Left ventricle myocardium superior (tissue), 1 donor: ENCODE measurements around the gene ROBO1. TPM values are rescaled to one million over a fixed set of nuclear protein-coding genes. Genes with fewer than 3 reads are reported as not detected.
"Not testable (repeated sequence)": the region's sequence is repeated elsewhere in the genome, so short reads cannot be mapped to it uniquely, and the experiment has no call there.

Experiments
- ATAC-seq: fragments of 200-7000 bp; cut with Tn5 transposase; one replicate; pipeline ENCODE4 v1.9.1; 2020; ENCODE audit warnings: mild to moderate bottlenecking, moderate library complexity
- DNase-seq: peaks from one replicate; pipeline ENCODE4 v3.0.0-alpha.2; 2020
- intact Hi-C: fragments of 100-400 bp; cut with micrococcal nuclease; formaldehyde crosslinking; loops from one replicate; pipeline ENCODE4 v1.11.0; 2022
- total RNA-seq: library from RNA; stranded (reverse); fragmentation: NEBNext Ultra II Directional; extraction: Animal tissue kit (Norgen Biotek cat#: 25700); gene quantifications from one replicate; pipeline ENCODE4 v1.2.1, GENCODE V29; 2021
- donor health status: DM: no; HTN: yes; CAD: no; lungs with severe emphysema.

ROBO1 gene
- total RNA-seq, 1 donor from 2014 or later, result 6.0 TPM

GRCh38 chr3:78689378-78689777, 1078.4 kb downstream of the ROBO1 start:
- DNase-seq (no peak), ATAC-seq (no peak)
- intact Hi-C loops, result no loop called here

- ATAC-seq, result no peak
- no peak for DNase-seq
- intact Hi-C loops, result no loop called here
These were observed 1080.3 kb downstream of the ROBO1 start for GRCh38 chr3:78687520-78687919.

DNA sequence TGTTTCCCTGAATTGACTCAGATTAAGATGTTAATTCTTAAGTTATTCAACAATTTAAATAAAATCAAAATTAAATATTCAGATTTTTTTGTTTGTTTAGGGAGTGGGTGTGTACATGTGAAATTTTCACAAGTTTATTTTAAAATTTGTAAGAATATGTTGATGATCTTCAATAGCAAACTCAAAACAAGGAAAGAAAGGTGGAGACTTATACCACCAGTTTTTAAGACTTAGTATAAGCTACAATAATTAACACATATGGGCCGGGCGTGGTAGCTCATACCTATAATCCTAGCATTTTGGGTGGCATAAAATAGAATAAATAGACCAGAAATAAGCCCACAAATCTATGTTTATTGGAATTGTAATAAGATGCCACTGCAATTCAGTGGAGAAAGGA, 1084.5 kb downstream of the ROBO1 start:
- no peak for ATAC-seq
- intact Hi-C loops, result no loop called here
- DNase-seq, result no peak

- DNase-seq, intact Hi-C loops, ATAC-seq: not testable (repeated sequence)
These were observed 1092.5 kb downstream of the ROBO1 start for GRCh38 chr3:78675119-78675805.

GRCh38 chr3:78670746-78671145, 1097.1 kb downstream of the ROBO1 start:
- intact Hi-C loops, result no loop called here
- ATAC-seq (no peak), DNase-seq (no peak)

DNA sequence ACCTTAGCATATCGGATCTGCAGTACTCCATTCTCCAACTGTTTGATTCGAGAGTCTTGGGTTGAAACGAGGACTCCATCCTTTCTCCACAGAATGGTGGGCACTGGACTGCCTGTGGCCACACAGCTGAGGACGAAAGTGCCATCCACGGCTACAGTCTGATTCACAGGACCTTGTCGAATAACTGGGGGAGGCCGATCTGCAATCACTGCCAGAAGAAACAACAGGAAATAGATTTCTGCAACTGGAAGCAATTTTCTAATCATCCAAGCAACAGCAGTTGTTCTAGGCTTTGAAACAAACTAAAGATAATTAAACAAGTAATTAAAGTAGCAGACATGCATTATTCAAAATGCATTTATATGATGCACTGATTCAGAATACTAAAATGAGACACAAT, 1097.7 kb downstream of the ROBO1 start:
- intact Hi-C loops, result no loop called here
- DNase-seq, result no peak

DNA sequence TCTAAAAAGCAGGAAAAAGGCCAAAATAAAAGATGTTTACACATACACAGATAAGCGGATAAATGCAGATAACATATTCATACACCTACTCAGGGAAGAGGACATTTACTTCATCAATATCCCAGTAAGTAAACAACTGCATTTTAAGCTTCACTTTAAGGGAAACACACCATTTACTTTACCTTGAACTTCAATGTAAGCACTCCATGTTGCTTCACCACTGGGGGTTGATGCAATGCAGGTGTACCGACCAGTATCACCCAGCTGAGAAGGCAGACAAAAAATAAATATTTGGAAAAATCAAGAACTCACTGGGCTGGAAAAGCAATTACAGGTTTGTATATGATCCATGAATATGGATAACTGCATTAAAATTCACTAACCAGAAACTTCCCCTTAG, 1099.5 kb downstream of the ROBO1 start:
- intact Hi-C loops, result no loop called here
- DNase-seq (no peak), ATAC-seq (no peak)

More for the DNA sequence above, 1097.7 kb downstream of the ROBO1 start:
- ATAC-seq, result no peak

DNA sequence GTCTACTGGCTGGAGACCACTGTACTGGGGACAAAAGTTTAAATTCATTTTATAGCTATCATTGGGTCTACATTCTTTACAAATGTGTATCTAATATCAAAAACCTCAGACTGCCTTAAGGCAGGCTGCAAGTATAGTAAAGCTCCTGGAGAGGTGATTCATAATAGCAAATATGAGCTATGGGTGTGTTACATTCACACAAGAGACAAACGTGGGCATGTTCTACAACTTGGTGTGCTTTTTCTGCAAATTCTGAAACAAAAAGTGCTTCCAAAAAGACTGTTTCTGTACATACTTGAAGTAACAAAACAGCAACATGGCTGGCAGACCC, 1101.4 kb downstream of the ROBO1 start:
- intact Hi-C loops, result no loop called here
- ATAC-seq (no peak), DNase-seq (no peak)

- ATAC-seq, result no peak
- no peak for DNase-seq
- intact Hi-C loops, result no loop called here
These were observed 1101.9 kb downstream of the ROBO1 start for GRCh38 chr3:78665776-78666469.

DNA sequence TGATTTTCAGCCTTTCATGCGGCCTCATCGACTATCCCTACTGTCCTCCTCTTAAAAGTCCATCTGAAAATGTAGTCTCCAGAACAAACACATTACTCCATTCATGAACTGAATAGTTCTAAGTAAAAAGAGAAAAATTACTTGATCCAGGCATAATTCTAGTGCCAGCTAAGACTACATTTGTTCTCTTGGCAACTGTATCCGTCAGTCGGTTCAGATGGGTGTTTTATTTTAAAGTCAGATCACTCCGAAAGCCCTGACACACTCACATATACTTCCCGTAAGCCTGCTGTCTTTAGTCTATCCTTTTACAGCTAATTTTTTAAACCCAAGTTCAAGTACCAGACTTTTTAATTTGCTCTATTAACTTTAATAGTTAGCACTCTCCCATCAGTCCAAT, 1102.7 kb downstream of the ROBO1 start:
- intact Hi-C loops, result no loop called here
- DNase-seq (no peak), ATAC-seq (no peak)

- intact Hi-C loops, result no loop called here
- ATAC-seq, result peak; percentile 72
- no peak for DNase-seq
These were observed 1106.8 kb downstream of the ROBO1 start for GRCh38 chr3:78660957-78661356.

- ATAC-seq, result no peak
- DNase-seq, result no peak
- intact Hi-C loops, result loop anchor here (5.0 kb wide), 1 partner anchor 373 kb away; no protein-coding TSS in a partner anchor
These were observed 1108.3 kb downstream of the ROBO1 start for GRCh38 chr3:78659386-78659987.

- intact Hi-C loops, result no loop called here
- DNase-seq (no peak), ATAC-seq (no peak)
These were observed 1120.1 kb downstream of the ROBO1 start for GRCh38 chr3:78647726-78648125.

DNA sequence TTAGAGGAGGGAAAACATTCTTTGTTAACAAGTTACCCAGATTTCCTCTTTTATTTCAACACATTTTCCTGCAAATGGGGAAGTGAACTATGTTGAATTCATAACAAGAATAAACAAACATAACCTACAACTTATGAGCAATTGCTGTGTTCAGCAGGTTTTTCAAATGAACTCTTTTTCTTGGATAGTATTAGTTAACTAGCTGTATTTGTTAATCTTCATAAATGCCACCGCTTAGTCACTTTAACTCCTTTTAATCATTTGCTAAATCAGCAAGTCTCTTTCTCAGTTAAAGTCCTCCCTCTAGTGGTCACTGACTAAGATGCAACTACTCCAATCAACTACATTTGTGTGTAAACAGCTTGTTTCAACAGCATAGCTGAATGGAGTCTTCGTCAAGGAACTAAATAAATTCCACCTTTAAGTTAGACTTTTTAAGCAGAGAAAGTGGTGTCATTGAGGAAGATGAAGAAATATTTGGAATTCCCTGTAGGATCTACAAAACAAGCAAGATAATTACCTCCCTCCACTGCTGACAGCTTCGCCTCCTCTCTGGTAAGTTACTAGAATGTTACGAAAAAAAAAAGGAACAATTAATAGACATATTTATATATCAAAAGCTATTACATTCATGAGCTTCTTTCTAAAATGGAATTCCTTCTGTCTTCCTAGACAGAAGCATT, 1122.0 kb downstream of the ROBO1 start:
- DNase-seq (no peak), ATAC-seq (peak; percentile 31)
- intact Hi-C loops, result loop anchor here (2.0 kb wide), 1 partner anchor 1609 kb away; no protein-coding TSS in a partner anchor

DNA sequence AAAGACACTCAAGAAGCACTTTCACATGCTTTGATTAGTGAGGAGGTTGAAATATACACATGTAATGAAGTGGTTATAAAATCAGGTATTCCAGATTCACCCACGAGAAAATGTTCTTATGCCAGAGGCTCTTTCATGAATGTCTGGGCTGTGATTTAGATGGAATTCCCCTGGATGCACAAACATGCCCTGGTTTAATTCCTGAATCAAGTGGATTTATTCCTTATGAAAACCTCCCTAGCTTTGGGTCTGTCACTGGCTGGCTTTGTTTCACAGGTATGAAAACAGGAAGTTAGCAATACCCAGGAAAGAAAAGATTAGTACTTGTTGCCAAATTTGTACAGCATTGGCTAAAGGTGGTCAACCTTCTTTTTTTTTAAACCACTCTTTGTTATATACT, 1123.0 kb downstream of the ROBO1 start:
- ATAC-seq (no peak), DNase-seq (no peak)
- intact Hi-C loops, result loop anchor here (2.0 kb wide), 1 partner anchor 1608 kb away; no protein-coding TSS in a partner anchor

GRCh38 chr3:78642226-78643035, 1125.4 kb downstream of the ROBO1 start:
- DNase-seq (no peak), ATAC-seq (no peak)
- intact Hi-C loops, result no loop called here

DNA sequence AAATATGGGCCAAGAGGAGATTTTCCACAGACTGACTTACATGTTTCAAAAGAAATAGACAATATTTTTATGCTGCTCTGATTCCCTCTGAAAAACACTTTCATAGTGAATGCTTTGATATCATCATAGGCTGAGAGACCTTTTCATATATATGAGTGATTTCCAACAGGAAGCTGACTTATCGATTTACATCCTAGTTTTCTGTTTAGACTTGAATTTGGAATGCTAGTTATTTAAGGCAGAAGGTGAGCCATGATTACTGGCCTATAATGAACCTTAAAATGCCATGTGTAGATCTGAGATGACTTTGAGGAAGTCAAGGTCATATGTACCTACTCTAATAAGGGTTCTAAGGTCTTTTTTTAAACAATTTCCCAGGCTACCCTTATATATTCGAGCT, 1126.1 kb downstream of the ROBO1 start:
- ATAC-seq (no peak), DNase-seq (no peak)
- intact Hi-C loops, result no loop called here

GRCh38 chr3:78634316-78634715, 1133.5 kb downstream of the ROBO1 start:
- intact Hi-C loops, result no loop called here

DNA sequence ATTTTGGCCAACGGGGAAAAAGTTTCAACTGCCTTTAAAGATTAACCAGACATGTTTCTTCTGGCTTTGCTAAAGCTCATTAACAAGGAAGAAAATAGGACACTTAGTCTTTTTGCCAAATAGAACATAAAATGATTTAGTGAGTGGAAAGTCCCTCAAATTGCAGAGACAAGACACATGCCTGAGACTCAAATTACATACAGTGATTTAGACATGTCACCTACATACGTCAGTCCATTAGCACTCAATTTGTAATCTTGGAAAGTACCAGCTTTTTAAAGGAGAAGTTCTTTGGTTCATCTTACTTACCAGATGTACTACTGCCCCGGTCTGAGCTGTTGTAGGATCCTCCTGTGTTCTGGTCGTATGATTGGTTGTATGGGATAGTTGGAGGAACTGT, 1134.2 kb downstream of the ROBO1 start:
- intact Hi-C loops, result no loop called here
- ATAC-seq, result no peak
- DNase-seq, result no peak

More at GRCh38 chr3:78634316-78634715, 1133.5 kb downstream of the ROBO1 start:
- ATAC-seq (no peak), DNase-seq (no peak)
